AG04450 (cell line): Measurements from ENCODE around the gene SV2B. TPM values are rescaled to one million over a fixed set of nuclear protein-coding genes. Genes with fewer than 3 reads are reported as not detected.

Source experiments
- CTCF ChIA-PET: fragments of 300-600, 350-600 bp; formaldehyde crosslinking; extraction: SDS; loops from one replicate; lab custom pipeline; 2022; ENCODE audit warnings: antibody characterized with exemption, inconsistent platforms; lab: Charles Lee
- POLR2A ChIA-PET: fragments of 350-600 bp; formaldehyde crosslinking; extraction: SDS; loops from one replicate; lab custom pipeline; 2021; ENCODE audit warnings: antibody characterized with exemption, inconsistent platforms; lab: Yijun Ruan, JAX
- DNase-seq: peaks from one replicate; pipeline ENCODE4 v3.0.0-alpha.2; 2011; ENCODE audit warnings: low read depth, low spot score
- H3K27ac ChIP-seq: one replicate; pipeline ENCODE4 v1.5.1; 2012; ENCODE audit warnings: low read depth, low read length, control low read depth
- H3K27me3 ChIP-seq: one replicate; pipeline ENCODE4 v1.6.0; 2012; ENCODE audit warnings: low read length; ENCODE audit not compliant: control insufficient read depth, insufficient read depth
- H3K4me3 ChIP-seq: 2 replicates; pipeline ENCODE4 v1.5.1; 2011; ENCODE audit warnings: mild to moderate bottlenecking, low read depth, low read length, control low read depth
- H3K9me3 ChIP-seq: 2 replicates; pipeline ENCODE4 v1.5.1; 2012; ENCODE audit warnings: low read length; ENCODE audit not compliant: control insufficient read depth, insufficient read depth
- CTCF ChIP-seq: IDR thresholded peaks from 2 replicates; pipeline ENCODE4 v1.5.1; 2011; ENCODE audit warnings: low read depth, low read length, control low read depth, inconsistent platforms
- polyA plus RNA-seq: library from polyadenylated mRNA; depleted of rRNA; stranded (reverse); fragments of >200 nt; gene quantifications from 2 replicates; pipeline ENCODE4 v1.2.3, GENCODE V29; 2011

SV2B gene
- polyA plus RNA-seq, 1 experiment = not detected

- POLR2A ChIA-PET = no interaction called here
- CTCF ChIA-PET = interaction anchor here (0.6 to 4.1 kb wide), 43 partner anchors 8 to 886 kb away, joined by 3 to 35 read pairs (median 5); no protein-coding TSS in a partner anchor
- peak; percentile 30 for DNase-seq
- Histone ChIP-seq H3K4me3 (no peak overlapping the region), H3K27me3 (peaks cover 5% of the 10 kb centered on the region), H3K27ac (no peak overlapping the region), H3K9me3 (no peaks in the 10 kb centered on the region)
- TF ChIP-seq CTCF = peak; percentile 81
Measured at GRCh38 chr15:91302588-91303439, 202.8 kb downstream of the SV2B start.

- TF ChIP-seq CTCF = no peak
- peaks cover 5% of the 10 kb centered on the region for H3K27me3 ChIP-seq
- POLR2A ChIA-PET = no interaction called here
- no peak overlapping the region for H3K27ac ChIP-seq
- H3K9me3 ChIP-seq = no peaks in the 10 kb centered on the region
- DNase-seq = no peak
- no peak overlapping the region for H3K4me3 ChIP-seq
- CTCF ChIA-PET = interaction anchor here (3.6 to 4.1 kb wide), 4 partner anchors 215 to 774 kb away, joined by 29 to 35 read pairs (median 33); no protein-coding TSS in a partner anchor
Measured at GRCh38 chr15:91304210-91304609, 204.2 kb downstream of the SV2B start.

- TF ChIP-seq CTCF = no peak
- Histone ChIP-seq H3K9me3 (no peaks in the 10 kb centered on the region), H3K27ac (no peak overlapping the region), H3K27me3 (peaks cover 10% of the 10 kb centered on the region), H3K4me3 (no peak overlapping the region)
- no peak for DNase-seq
- CTCF ChIA-PET = interaction anchor here (3.7 to 4.1 kb wide), 2 partner anchors 215 to 774 kb away, joined by 32 to 35 read pairs; no protein-coding TSS in a partner anchor
- POLR2A ChIA-PET = no interaction called here
Measured at GRCh38 chr15:91304786-91305185, 204.7 kb downstream of the SV2B start.

GRCh38 chr15:91306144-91306543 lies 206.1 kb downstream of the SV2B start:
- no peak for DNase-seq
- Histone ChIP-seq H3K27ac (no peak overlapping the region), H3K27me3 (peaks cover 10% of the 10 kb centered on the region), H3K9me3 (no peaks in the 10 kb centered on the region), H3K4me3 (no peak overlapping the region)
- no peak for TF ChIP-seq CTCF
- ChIA-PET CTCF (interaction anchor here (0.6 to 0.9 kb wide), 2 partner anchors 547 to 776 kb away, joined by 3 read pairs; no protein-coding TSS in a partner anchor), POLR2A (no interaction called here)

- TF ChIP-seq CTCF = no peak
- no peak overlapping the region for H3K4me3 ChIP-seq
- H3K27ac ChIP-seq = no peak overlapping the region
- no peak for DNase-seq
- H3K27me3 ChIP-seq = peaks cover 10% of the 10 kb centered on the region
- no peaks in the 10 kb centered on the region for H3K9me3 ChIP-seq
- CTCF ChIA-PET = no interaction called here
- POLR2A ChIA-PET = no interaction called here
Measured at GRCh38 chr15:91307601-91308000, 207.5 kb downstream of the SV2B start.
